MM.1S (cell line): ENCODE measurements around the gene CCDC187.
"Not testable (repeated sequence)": the region's sequence is repeated elsewhere in the genome, so short reads cannot be mapped to it uniquely, and the experiment has no call there.

ENCODE experiments used
- DNase-seq: peaks from one replicate; pipeline ENCODE4 v3.0.0-alpha.2; 2015
- H2AFZ ChIP-seq: fragments of 300-600 bp; sonication (generic); 2 replicates; pipeline ENCODE4 v1.6.0; 2016; ENCODE audit warnings: antibody characterized with exemption, low read length
- H3F3A ChIP-seq: fragments of 300-600 bp; sonication (generic); 2 replicates; pipeline ENCODE4 v1.6.1; 2016; ENCODE audit warnings: mild to moderate bottlenecking, antibody characterized with exemption, low read length, moderate library complexity, mixed read lengths; ENCODE audit not compliant: insufficient read depth
- H3K27ac ChIP-seq: fragments of 300-600 bp; sonication (generic); 2 replicates; pipeline ENCODE4 v1.5.1; 2016; ENCODE audit warnings: mild to moderate bottlenecking, low read length
- H3K27me3 ChIP-seq: fragments of 300-600 bp; sonication (generic); replicated peaks from 2 replicates; pipeline ENCODE4 v1.6.0; 2016; ENCODE audit warnings: low read length; ENCODE audit not compliant: insufficient read depth
- H3K36me3 ChIP-seq: fragments of 300-600 bp; sonication (generic); replicated peaks from 2 replicates; pipeline ENCODE4 v1.6.1; 2016; ENCODE audit warnings: mild to moderate bottlenecking, low read length, mixed read lengths; ENCODE audit not compliant: insufficient read depth
- H3K4me1 ChIP-seq: fragments of 300-600 bp; sonication (generic); 2 replicates; pipeline ENCODE4 v1.6.1; 2016; ENCODE audit warnings: low read length, mixed read lengths
- H3K4me2 ChIP-seq: fragments of 300-600 bp; sonication (generic); 2 replicates; pipeline ENCODE4 v1.6.0; 2016; ENCODE audit warnings: low read depth, low read length
- H3K4me3 ChIP-seq: fragments of 300-600 bp; sonication (generic); 2 replicates; pipeline ENCODE4 v1.5.1; 2016; ENCODE audit warnings: low read length, mixed read lengths
- H3K79me2 ChIP-seq: fragments of 300-600 bp; sonication (generic); 2 replicates; pipeline ENCODE4 v1.6.1; 2016; ENCODE audit warnings: mixed run types, low read length, mixed read lengths
- H3K9ac ChIP-seq: fragments of 300-600 bp; sonication (generic); 2 replicates; pipeline ENCODE4 v1.6.1; 2016; ENCODE audit warnings: low read length, mixed read lengths
- H3K9me2 ChIP-seq: fragments of 300-600 bp; sonication (generic); replicated peaks from 2 replicates; pipeline ENCODE4 v1.6.1; 2016; ENCODE audit warnings: mild to moderate bottlenecking, low read length, mixed read lengths; ENCODE audit not compliant: insufficient read depth
- H3K9me3 ChIP-seq: fragments of 300-600 bp; sonication (generic); replicated peaks from 2 replicates; pipeline ENCODE4 v1.6.1; 2016; ENCODE audit warnings: mild to moderate bottlenecking, low read length, mixed read lengths; ENCODE audit not compliant: insufficient read depth
- H4K20me1 ChIP-seq: fragments of 300-600 bp; sonication (generic); 2 replicates; pipeline ENCODE4 v1.6.1; 2016; ENCODE audit warnings: mild to moderate bottlenecking, low read length, moderate library complexity, mixed read lengths; ENCODE audit not compliant: insufficient read depth
- EZH2 ChIP-seq: fragments of 300-600 bp; sonication (generic); optimal IDR thresholded peaks from 2 replicates; pipeline ENCODE3; 2017; ENCODE audit warnings: low read depth, mild to moderate bottlenecking, antibody characterized with exemption, low read length, mixed read lengths
- EZH2phosphoT487 ChIP-seq: fragments of 300-600 bp; sonication (generic); IDR thresholded peaks from 2 replicates; pipeline ENCODE4 v1.6.1; 2018; ENCODE audit warnings: antibody characterized with exemption, low read length
- TF ChIP-seq, protein P1 (sequence below): fragments of 300-600 bp; sonication (generic); IDR thresholded peaks from 2 replicates; pipeline ENCODE4 v1.5.1; 2016; ENCODE audit warnings: antibody characterized with exemption, low read length, mixed read lengths

Gene CCDC187

DNA sequence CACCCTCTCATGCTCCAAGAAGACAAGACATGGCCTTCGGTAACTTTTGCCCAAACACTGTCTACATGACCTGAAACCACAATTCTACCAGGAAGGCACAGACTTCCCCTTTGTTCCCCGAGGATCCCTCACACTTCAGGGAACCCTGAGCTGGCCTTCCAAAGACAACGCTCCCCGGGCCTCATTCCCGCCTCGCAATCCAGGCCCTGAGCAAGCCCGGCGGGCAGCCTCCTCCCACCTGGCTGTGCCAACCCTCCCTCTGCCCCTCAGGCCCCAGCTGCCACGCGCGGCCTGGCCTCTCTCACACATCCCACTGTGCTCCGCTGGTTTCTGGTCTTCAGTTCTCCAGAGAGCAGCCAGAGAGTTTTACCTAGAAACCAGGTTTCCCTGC, 65.6 kb downstream of the CCDC187 start:
- TF ChIP-seq EZH2phosphoT487 (no peak), EZH2 (no peak)
- TF ChIP-seq, protein P1, sequence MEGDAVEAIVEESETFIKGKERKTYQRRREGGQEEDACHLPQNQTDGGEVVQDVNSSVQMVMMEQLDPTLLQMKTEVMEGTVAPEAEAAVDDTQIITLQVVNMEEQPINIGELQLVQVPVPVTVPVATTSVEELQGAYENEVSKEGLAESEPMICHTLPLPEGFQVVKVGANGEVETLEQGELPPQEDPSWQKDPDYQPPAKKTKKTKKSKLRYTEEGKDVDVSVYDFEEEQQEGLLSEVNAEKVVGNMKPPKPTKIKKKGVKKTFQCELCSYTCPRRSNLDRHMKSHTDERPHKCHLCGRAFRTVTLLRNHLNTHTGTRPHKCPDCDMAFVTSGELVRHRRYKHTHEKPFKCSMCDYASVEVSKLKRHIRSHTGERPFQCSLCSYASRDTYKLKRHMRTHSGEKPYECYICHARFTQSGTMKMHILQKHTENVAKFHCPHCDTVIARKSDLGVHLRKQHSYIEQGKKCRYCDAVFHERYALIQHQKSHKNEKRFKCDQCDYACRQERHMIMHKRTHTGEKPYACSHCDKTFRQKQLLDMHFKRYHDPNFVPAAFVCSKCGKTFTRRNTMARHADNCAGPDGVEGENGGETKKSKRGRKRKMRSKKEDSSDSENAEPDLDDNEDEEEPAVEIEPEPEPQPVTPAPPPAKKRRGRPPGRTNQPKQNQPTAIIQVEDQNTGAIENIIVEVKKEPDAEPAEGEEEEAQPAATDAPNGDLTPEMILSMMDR, result no peak
- Histone ChIP-seq H3K79me2 (peaks cover 90% of the 10 kb centered on the region), H3K4me1 (peaks cover 25% of the 10 kb centered on the region), H3K27me3 (no peaks in the 10 kb centered on the region), H3K4me2 (no peak overlapping the region), H3F3A (peaks cover 8% of the 10 kb centered on the region; the same call in 1 of the 2 replicates), H3K9me2 (no peaks in the 10 kb centered on the region), H3K27ac (no peak overlapping the region), H3K36me3 (no peaks in the 10 kb centered on the region), H3K9ac (no peak overlapping the region), H2AFZ (no peak overlapping the region), H3K9me3 (no peaks in the 10 kb centered on the region), H4K20me1 (peaks cover 13% of the 10 kb centered on the region), H3K4me3 (no peak overlapping the region)
- DNase-seq, result no peak

DNA sequence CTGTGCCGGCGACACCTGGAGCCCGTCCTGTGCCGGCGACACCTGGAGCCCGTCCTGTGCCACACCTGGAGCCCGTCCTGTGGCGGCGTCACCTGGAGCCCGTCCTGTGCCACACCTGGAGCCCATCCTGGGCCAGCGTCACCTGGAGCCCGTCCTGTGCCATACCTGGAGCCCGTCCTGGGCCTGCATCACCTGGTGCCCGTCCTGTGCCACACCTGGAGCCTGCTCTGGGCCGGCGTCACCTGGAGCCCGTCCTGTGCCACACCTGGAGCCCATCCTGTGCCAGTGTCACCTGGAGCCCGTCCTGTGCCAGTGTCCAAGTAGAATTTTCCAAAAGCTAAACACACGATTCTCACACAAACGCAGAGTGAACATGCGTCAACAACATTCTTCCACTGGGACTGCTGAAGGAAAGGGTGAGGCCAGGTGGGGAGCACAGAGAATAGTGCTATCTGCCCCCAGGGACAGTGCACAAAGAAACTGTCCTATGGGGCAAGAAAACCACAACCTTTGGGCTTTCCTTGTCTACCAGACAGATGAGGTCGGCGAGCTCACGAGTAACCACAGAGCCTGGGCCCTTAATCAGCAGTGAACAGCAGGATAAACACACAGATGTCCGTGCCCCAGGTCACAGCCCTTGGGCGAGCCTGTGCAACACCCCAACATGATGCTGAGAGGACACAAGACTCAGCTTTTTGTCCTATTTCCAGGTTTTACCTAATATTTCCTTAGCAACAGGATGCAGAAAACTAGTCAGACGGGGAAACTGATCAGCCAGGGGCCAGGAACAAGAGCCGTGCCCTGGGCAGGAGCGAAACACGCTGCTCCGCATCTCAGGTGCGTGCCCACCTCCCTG, 66.2 kb downstream of the CCDC187 start:
- H2AFZ ChIP-seq, result no peak overlapping the region
- H3K9me3 ChIP-seq, result no peaks in the 10 kb centered on the region
- H4K20me1 ChIP-seq, result peaks cover 13% of the 10 kb centered on the region
- no peak overlapping the region for H3K4me2 ChIP-seq
- H3K9me2 ChIP-seq, result no peaks in the 10 kb centered on the region
- H3K4me3 ChIP-seq, result no peak overlapping the region
- no peaks in the 10 kb centered on the region for H3K36me3 ChIP-seq
- H3K27ac ChIP-seq, result no peak overlapping the region
- H3K79me2 ChIP-seq, result peaks cover 90% of the 10 kb centered on the region
- DNase-seq, result no peak
- TF ChIP-seq EZH2 (no peak), EZH2phosphoT487 (no peak)
- TF ChIP-seq, protein P1, result no peak
- no peak overlapping the region for H3K9ac ChIP-seq
- peaks cover 7% of the 10 kb centered on the region; the same call in 1 of the 2 replicates for H3F3A ChIP-seq
- H3K4me1 ChIP-seq, result peaks cover 19% of the 10 kb centered on the region
- no peaks in the 10 kb centered on the region for H3K27me3 ChIP-seq

DNA sequence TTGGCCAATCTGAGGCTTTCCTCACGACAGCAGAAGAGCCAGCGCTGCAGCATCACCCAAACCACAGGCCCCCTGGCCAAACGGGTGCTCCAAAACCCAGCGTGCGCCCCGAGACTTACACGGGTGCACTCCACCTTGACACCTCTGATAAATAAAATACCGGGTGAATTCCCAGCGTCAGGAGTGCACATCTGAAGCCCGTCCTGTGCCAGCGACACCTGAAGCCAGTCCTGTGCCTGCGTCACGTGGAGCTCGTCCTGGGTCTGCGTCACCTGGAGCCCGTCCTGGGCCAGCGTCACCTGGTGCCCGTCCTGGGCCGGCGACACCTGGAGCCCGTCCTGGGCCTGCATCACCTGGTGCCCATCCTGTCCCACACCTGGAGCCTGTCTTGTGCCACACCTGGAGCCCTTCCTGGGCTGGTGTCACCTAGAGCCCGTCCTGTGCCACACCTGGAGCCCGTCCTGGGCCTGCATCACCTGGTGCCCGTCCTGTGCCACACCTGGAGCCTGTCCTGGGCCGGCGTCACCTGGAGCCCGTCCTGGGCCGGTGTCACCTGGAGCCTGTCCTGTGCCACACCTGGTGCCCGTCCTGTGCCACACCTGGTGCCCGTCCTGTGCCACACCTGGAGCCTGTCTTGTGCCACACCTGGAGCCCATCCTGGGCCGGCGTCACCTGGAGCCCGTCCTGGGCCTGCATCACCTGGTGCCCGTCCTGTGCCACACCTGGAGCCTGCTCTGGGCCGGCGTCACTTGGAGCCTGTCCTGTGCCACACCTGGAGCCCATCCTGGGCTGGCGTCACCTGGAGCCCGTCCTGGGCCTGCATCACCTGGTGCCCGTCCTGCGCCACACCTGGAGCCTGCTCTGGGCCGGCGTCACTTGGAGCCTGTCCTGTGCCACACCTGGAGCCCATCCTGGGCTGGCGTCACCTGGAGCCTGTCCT, 67.2 kb downstream of the CCDC187 start:
- H3K79me2 ChIP-seq, result peaks cover 87% of the 10 kb centered on the region
- peaks cover 13% of the 10 kb centered on the region for H4K20me1 ChIP-seq
- not testable (repeated sequence) for DNase-seq, H3K4me3 ChIP-seq, H3K9me3 ChIP-seq, H3K27ac ChIP-seq, H3K4me2 ChIP-seq, H3K36me3 ChIP-seq, H3K9ac ChIP-seq, H3K9me2 ChIP-seq, H3K27me3 ChIP-seq, H2AFZ ChIP-seq, H3F3A ChIP-seq
- peaks cover 18% of the 10 kb centered on the region for H3K4me1 ChIP-seq
